Measurements from ENCODE around the gene HSD11B1.
"Not testable (repeated sequence)": the region's sequence is repeated elsewhere in the genome, so short reads cannot be mapped to it uniquely, and the experiment has no call there.

The HSD11B1 gene

GRCh38 chr1:209688746-209689234 lies 15.9 kb upstream of the HSD11B1 start:
- TF ChIP-seq Cebpa-rat (IDR thresholded peaks at IDR 0.05): no peak
- H3K9me3 ChIP-seq: no peaks in the 10 kb centered on the region
- peaks cover 78% of the 10 kb centered on the region for H3K4me1 ChIP-seq
- no peaks in the 10 kb centered on the region for H3K27me3 ChIP-seq
- no peak overlapping the region for H3K9ac ChIP-seq
- H3K4me3 ChIP-seq: no peak overlapping the region
- no peaks in the 10 kb centered on the region for H4K20me1 ChIP-seq
- H3K4me2 ChIP-seq: peak overlapping the region; percentile 90; the same call in 1 of the 2 replicates
- H3K27ac ChIP-seq: no peak overlapping the region
- H3K36me3 ChIP-seq: no peaks in the 10 kb centered on the region

DNA sequence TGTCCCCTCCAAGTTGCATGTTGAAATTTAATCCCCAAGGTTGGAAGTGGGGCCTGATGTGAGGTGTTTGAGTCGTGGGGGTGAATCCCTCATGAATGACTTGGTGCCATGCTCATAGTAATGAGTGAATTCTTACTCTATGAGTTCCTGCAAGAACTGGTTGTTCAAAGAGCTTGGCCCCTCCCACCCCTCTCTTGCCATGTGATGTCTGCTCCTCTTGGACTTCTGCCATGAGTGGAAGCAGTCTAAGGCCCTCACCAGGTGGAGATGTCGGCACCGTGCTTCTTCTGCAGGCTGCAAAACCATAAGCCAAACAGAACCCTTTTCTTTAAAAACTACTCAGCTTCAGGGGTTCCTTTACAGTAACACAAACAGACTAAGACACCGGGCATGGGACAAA lies 15.2 kb upstream of the HSD11B1 start:
- Histone ChIP-seq H3K4me1 (peaks cover 77% of the 10 kb centered on the region), H3K27ac (no peak overlapping the region), H3K9me3 (no peaks in the 10 kb centered on the region), H3K4me3 (no peak overlapping the region), H3K27me3 (no peaks in the 10 kb centered on the region), H3K4me2 (peak overlapping the region; percentile 90), H3K9ac (no peak overlapping the region), H4K20me1 (no peaks in the 10 kb centered on the region), H3K36me3 (no peaks in the 10 kb centered on the region)
- TF ChIP-seq Cebpa-rat (IDR thresholded peaks at IDR 0.05): no peak

GRCh38 chr1:209691237-209691636 lies 13.4 kb upstream of the HSD11B1 start:
- no peaks in the 10 kb centered on the region for H3K36me3 ChIP-seq
- H3K27ac ChIP-seq: no peak overlapping the region
- H3K27me3 ChIP-seq: no peaks in the 10 kb centered on the region

DNA sequence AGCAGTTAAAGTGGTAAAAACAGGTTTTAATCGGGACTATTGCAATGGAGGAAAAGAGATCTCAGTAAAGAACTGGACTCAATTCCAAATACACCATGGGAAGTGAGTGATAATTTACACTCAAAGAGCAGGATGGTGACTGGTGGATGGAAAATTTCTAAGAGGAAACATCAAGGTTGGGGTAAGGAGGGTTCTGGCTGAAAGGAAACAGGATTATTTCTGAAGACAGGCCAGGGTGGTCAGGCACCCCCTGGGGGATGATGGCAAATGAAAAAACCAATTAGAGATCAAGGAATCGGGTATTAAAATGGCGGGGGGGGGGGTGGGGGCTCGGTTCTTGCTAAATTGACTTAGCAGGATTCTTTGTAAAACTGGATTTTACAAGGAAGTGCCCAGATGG lies 12.3 kb upstream of the HSD11B1 start:
- H3K27ac ChIP-seq: peak overlapping the region; percentile 68; the same call in 1 of the 2 replicates
- peak overlapping the region; percentile 81 for H3K4me2 ChIP-seq
- no peak overlapping the region for H3K9ac ChIP-seq
- H4K20me1 ChIP-seq: no peaks in the 10 kb centered on the region
- no peaks in the 10 kb centered on the region for H3K9me3 ChIP-seq
- no peak for TF ChIP-seq Cebpa-rat (IDR thresholded peaks at IDR 0.05)
- H3K4me3 ChIP-seq: no peak overlapping the region
- H3K36me3 ChIP-seq: no peaks in the 10 kb centered on the region
- no peaks in the 10 kb centered on the region for H3K27me3 ChIP-seq
- peaks cover 49% of the 10 kb centered on the region for H3K4me1 ChIP-seq

More at GRCh38 chr1:209691237-209691636, 13.4 kb upstream of the HSD11B1 start:
- Histone ChIP-seq H3K9me3 (no peaks in the 10 kb centered on the region), H3K4me3 (no peak overlapping the region), H3K4me2 (no peak overlapping the region), H4K20me1 (no peaks in the 10 kb centered on the region), H3K4me1 (peaks cover 59% of the 10 kb centered on the region), H3K9ac (no peak overlapping the region)
- TF ChIP-seq Cebpa-rat (IDR thresholded peaks at IDR 0.05): no peak

- no peak for TF ChIP-seq Cebpa-rat (IDR thresholded peaks at IDR 0.05)
- Histone ChIP-seq H3K36me3 (no peaks in the 10 kb centered on the region), H3K4me2 (peak overlapping the region; percentile 81)
These were observed 11.7 kb upstream of the HSD11B1 start for GRCh38 chr1:209692745-209693504.

DNA sequence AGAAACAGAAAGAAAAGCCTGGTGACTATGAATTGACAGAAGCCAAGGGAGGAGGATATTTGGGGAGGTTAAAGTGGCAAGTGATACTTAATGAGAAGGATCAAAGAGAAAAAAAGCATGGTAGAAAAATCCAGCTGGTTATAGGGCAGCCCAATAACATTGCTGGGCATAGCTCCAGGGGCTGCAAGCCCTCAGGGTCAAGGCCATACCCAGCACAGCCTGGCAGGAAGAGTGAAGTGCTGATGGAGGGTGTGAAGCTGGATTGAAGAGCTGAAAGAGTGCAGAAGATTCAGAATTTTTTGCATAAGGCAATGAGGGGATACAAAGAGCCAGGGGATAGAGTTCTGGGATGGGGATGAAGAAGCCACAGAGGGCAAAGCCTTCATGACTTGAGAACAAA lies 8.0 kb upstream of the HSD11B1 start:
- no peaks in the 10 kb centered on the region for H3K27me3 ChIP-seq
- H3K4me3 ChIP-seq: no peak overlapping the region
- H3K36me3 ChIP-seq: no peaks in the 10 kb centered on the region
- peaks cover 8% of the 10 kb centered on the region; the same call in 1 of the 2 replicates for H3K9me3 ChIP-seq
- no peak overlapping the region for H3K27ac ChIP-seq
- no peak overlapping the region for H3K9ac ChIP-seq
- no peaks in the 10 kb centered on the region for H4K20me1 ChIP-seq
- TF ChIP-seq Cebpa-rat (IDR thresholded peaks at IDR 0.05): no peak
- H3K4me1 ChIP-seq: peaks cover 20% of the 10 kb centered on the region
- no peak overlapping the region for H3K4me2 ChIP-seq

More at GRCh38 chr1:209692745-209693504, 11.7 kb upstream of the HSD11B1 start:
- no peak overlapping the region; the same call in 1 of the 2 replicates for H3K9ac ChIP-seq
- no peak overlapping the region for H3K4me3 ChIP-seq
- H3K27me3 ChIP-seq: no peaks in the 10 kb centered on the region
- peak overlapping the region; percentile 68 for H3K27ac ChIP-seq
- no peaks in the 10 kb centered on the region for H3K9me3 ChIP-seq
- no peaks in the 10 kb centered on the region for H4K20me1 ChIP-seq
- peaks cover 43% of the 10 kb centered on the region for H3K4me1 ChIP-seq

- Histone ChIP-seq H3K9ac (no peak overlapping the region), H3K9me3 (peaks cover 8% of the 10 kb centered on the region; the same call in 1 of the 2 replicates), H3K27ac (no peak overlapping the region), H4K20me1 (no peaks in the 10 kb centered on the region), H3K27me3 (no peaks in the 10 kb centered on the region), H3K36me3 (no peaks in the 10 kb centered on the region), H3K4me3 (no peak overlapping the region), H3K4me1 (peaks cover 16% of the 10 kb centered on the region), H3K4me2 (no peak overlapping the region)
- no peak for TF ChIP-seq Cebpa-rat (IDR thresholded peaks at IDR 0.05)
These were observed 7.5 kb upstream of the HSD11B1 start for GRCh38 chr1:209697126-209697525.

DNA sequence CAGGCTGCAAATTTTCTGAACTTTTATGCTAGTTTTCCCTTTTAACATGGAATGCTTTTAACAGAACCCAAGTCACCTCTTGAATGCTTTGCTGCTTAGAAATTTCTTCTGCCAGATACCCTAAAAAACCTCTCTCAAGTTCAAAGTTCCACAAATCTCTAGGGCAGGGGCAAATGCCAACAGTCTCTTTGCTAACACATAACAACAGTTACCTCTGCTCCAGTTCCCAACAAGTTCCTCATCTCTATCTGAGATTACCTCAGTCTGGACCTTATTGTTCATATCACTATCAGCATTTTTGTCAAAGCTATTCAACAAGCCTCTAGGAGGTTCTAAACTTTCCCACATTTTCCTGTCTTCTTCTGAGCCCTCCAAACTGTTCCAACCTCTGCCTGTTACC lies 4.0 kb upstream of the HSD11B1 start:
- not testable (repeated sequence) for H3K27me3 ChIP-seq, H3K4me2 ChIP-seq, H4K20me1 ChIP-seq, H3K9me3 ChIP-seq, H3K27ac ChIP-seq, H3K4me3 ChIP-seq, H3K36me3 ChIP-seq, H3K9ac ChIP-seq, H3K4me1 ChIP-seq

DNA sequence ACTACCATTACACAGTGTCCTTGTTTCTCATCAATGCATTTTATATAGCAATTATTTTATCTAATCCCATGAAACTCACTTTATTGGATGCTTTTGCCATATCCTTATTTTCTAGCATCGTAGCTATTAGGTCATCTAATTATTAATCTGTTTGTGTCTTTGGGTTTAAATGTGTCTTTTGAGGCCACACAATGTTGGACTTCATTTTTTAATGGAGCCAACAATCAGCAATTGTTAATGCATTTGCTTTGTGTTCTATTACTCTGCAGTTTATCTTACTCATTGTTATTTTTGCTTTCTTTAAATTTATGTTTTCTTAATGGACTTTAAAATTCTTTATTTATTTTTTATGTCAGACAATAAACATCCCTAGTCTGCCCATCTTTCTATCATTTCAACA lies 1.8 kb upstream of the HSD11B1 start:
- H3K9me3 ChIP-seq: peaks cover 8% of the 10 kb centered on the region; the same call in 1 of the 2 replicates
- H3K4me2 ChIP-seq: no peak overlapping the region
- no peaks in the 10 kb centered on the region for H4K20me1 ChIP-seq
- no peaks in the 10 kb centered on the region for H3K4me1 ChIP-seq
- H3K27me3 ChIP-seq: no peaks in the 10 kb centered on the region
- no peaks in the 10 kb centered on the region for H3K36me3 ChIP-seq
- no peak for TF ChIP-seq Cebpa-rat (IDR thresholded peaks at IDR 0.05)
- no peak overlapping the region for H3K9ac ChIP-seq
- H3K27ac ChIP-seq: no peak overlapping the region
- no peak overlapping the region for H3K4me3 ChIP-seq

- H3K9ac ChIP-seq: no peak overlapping the region
- H3K4me1 ChIP-seq: no peaks in the 10 kb centered on the region
- no peak overlapping the region for H3K27ac ChIP-seq
- H3K4me2 ChIP-seq: no peak overlapping the region
- H3K36me3 ChIP-seq: no peaks in the 10 kb centered on the region
- H3K27me3 ChIP-seq: no peaks in the 10 kb centered on the region
- peaks cover 8% of the 10 kb centered on the region; the same call in 1 of the 2 replicates for H3K9me3 ChIP-seq
- H3K4me3 ChIP-seq: no peak overlapping the region
- TF ChIP-seq Cebpa-rat (IDR thresholded peaks at IDR 0.05): no peak
- no peaks in the 10 kb centered on the region for H4K20me1 ChIP-seq
These were observed 677 bp upstream of the HSD11B1 start for GRCh38 chr1:209703834-209704504.

Measured in BLaER1 (cell line).